ENCODE measurements around the gene PROKR1.
"Not testable (repeated sequence)": the region's sequence is repeated elsewhere in the genome, so short reads cannot be mapped to it uniquely, and the experiment has no call there.

The PROKR1 gene

DNA sequence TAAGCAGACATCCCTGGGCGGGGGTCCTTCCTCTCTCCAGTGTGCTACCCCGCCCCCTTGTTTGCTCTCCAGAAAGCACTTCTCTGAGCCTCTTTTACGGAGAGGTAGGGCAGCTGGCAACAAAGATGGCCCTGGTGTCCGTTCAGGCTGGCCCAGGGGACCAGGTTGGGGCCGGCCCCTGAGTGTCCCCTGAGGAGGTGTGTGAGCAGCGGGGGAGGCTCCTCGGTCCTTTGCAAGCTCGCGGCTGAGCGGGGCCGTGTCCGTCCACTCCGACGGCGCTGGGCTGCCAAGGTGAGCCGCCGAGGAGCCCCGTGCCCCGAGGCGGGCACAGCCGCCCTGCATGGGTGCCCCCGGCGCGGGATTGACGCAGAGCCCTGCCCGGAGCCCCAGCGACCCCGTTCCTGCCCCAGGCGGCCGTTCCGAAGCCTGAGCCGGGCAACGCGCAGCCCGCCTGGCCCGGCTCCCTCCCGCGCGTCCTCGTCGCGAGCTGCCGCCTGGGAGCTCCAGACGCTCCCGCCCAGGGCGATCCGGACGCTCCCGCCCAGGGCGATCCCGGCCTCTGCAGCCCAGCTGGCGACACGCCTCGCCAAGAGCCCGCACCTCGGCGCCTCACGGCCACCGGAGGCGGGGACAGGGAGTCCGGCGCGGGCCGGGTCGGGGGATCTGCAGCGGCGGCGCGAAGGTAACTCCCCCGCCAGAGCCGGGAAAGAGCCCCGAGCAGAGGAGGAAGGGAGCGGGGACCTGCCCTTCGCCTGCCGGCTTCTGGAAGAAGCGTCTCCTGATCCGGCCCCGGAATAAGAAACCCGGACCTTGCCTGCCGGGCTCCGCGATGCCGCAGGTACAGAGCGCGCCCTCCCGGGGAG lies at the start of gene PROKR1:
PROKR1 (plus strand) TSS at position 569 of the 863 bp plus-strand sequence. CDS start 2,243 bp downstream, outside the sequence.
- DNase-seq (ENCODE audit: low read depth in 2 of 2, low spot score in 1 of 2), result no peak

DNA sequence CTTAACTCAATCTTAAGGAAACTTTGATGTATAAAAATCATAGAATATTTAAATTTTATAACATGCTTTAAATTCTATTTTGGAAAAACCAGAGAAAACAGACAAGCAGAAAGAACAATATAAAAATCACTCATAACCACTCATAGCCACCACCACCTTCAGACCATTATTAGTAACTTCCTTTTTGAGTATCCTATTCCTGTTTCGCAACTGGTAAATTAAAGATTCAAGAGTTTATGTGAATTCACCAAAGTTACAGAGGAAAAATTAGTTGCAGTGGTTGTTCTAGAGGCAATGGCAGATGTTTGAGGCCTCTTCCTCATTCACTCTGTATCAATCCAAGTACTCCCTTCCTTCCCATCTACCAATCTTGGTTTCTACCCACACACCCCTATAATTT lies 49.3 kb upstream of the PROKR1 start:
- DNase-seq (ENCODE audit: low read depth in 2 of 2, low spot score in 1 of 2), result no peak

DNA sequence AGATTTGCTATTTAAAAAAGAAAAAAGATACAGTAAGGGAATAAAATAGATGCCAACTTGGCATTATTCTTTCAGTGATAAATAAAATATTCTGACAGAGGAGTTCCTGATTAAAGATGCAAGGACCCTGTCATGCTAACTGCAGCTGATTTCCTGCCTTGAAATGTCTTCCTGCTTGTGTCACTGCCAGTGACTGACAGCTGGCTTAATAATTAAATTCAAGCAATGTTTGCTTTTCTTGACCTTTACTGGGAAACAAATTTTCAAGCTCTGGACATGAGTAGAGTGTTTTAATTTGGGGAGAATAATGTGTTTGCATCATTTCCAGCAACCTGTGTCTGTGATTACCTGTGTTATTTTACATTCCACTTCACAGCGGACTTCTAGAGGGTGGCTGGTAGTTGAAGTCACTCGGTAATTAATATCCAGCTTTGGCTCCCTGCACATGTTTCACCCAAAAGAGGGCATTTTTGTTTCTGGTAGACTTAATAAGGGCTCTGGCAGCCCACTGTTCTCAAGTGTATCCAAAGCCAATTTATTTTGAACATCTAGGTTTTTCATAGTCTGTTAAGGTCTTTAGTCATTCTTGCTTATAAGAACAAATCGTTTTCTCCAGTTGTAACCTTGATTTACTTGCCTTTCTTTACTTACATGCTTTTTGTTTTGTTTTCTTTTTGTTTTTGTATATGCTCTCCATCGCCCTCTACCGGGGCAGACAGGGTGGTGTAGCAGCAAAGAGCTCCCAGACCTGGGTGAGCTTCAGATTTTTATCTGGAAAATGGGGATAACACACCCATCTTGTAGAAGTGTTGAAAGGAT lies 48.5 kb upstream of the PROKR1 start:
- DNase-seq (ENCODE audit: low read depth in 2 of 2, low spot score in 1 of 2), result peak in 1 of 2 donors; percentile 2

DNA sequence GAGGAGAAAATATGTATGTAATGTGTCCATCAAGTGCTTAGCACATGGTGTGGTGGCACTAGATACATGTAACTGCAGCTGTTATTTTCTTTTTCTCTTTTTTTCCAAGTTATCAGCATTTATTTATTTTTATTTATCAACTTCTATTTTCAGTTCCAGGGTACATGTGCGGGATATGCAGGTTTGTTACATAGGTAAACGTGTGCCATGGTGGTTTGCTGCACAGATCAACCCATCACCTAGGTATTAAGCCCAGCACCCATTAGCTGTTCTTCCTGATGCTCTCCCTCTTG lies 47.9 kb upstream of the PROKR1 start:
- DNase-seq (ENCODE audit: low read depth in 2 of 2, low spot score in 1 of 2), result not testable (repeated sequence)

DNA sequence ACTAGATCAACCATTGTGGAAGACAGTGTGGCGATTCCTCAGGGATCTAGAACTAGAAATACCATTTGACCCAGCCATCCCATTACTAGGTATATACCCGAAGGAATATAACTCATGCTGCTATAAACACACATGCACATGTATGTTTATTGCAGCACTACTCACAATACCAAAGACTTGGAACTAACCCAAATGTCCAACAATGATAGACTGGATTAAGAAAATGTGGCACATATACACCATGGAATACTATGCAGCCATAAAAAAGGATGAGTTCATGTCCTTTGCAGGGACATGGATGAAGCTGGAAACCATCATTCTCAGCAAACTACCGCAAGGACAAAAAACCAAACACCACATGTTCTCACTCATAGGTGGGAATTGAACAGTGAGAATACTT lies 42.9 kb upstream of the PROKR1 start:
- not testable (repeated sequence) for DNase-seq (ENCODE audit: low read depth in 2 of 2, low spot score in 1 of 2)

DNA sequence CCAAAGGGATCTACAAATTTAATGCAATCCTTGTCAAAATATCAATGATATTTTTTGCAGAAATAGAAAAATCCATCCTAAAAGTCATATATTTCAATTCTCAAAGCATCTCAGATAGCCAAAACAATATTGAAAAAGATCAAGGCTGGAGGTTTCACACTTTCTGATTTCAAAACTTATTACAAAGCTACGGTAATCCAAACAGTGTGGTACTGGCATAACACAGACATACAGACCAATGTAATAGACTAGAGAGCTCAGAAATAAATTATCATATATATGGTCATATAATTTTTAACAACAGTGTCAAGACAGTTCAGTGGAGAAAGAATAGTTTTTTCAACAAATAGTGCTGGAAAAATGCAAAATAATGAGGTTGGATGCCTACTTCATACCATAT lies 40.3 kb upstream of the PROKR1 start:
- DNase-seq (ENCODE audit: low read depth in 2 of 2, low spot score in 1 of 2), result no peak

DNA sequence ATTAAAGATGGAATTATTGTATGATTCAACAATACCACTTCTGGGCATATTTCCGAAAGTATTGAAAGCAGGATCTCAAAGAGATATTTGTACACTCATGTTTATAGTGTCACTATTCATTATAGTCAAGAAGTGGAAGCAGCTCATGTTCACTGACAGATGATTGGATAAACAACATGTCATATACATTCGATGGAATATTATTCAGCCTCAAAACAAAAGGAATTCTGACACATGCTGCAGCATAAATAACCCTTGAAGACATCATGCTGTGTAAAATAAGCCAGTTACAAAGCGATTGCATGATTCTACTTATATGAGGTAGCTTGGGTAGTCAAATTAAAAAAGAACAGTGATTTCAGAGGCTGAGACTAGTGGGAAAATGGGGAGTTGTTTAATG lies 39.3 kb upstream of the PROKR1 start:
- DNase-seq (ENCODE audit: low read depth in 2 of 2, low spot score in 1 of 2), result no peak

DNA sequence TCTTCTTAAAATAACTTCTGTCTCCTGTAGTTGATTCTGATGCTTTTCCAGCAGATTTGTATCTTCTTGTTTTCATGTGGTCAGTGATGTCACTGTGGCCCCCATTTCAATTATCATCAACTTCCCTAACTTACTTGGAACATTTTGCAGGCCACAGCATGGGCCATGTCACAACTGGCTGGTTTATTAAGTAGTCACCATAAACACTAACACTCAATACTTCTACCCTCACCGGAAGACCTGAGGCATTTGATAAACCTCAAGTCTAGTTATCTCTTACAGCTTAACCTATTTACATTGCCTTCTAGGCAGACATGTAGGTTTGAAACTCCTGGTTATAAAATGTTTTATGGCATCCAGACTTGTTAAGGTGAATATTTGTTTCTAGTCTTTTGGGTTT lies 37.4 kb upstream of the PROKR1 start:
- DNase-seq (ENCODE audit: low read depth in 2 of 2, low spot score in 1 of 2), result no peak

DNA sequence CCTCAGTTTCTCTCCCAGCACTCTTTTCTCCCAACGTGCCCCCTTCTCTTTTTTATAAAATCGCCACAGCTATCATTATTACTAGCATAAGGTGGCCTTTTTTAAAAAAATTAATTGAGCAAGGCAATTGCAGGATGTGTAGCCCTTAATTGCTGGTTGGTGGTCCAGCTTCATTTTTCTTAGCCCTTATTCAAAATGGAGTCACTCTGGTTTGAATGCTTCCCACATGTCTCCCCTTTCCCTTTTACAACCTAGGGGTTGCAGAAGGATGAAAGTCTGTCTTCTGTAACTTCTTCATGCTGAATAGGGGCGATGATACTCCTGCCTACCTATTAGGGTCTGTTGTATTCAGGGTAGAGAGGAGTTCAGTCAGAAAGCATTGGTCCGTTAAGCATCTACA lies 36.6 kb upstream of the PROKR1 start:
- DNase-seq (ENCODE audit: low read depth in 2 of 2, low spot score in 1 of 2), result no peak

DNA sequence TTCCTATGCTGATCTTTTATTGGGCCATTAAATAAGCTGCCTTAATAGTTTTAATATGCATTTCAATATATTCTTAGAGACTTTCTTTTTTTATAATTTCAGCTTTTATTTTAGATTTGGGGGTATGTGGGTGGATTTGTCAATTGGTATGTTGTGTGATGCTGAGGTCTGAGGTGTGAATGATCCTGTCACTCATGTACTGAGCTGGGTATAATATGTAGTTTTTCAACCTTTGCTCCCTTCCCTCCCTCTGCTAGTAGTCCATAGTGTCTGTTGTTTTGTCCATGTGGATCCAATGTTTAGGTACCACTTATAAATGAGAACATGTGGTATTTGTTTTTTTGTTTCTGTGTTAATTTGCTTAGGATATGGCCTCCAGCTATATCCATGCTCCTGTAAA lies 35.5 kb upstream of the PROKR1 start:
- DNase-seq (ENCODE audit: low read depth in 2 of 2, low spot score in 1 of 2), result no peak

DNA sequence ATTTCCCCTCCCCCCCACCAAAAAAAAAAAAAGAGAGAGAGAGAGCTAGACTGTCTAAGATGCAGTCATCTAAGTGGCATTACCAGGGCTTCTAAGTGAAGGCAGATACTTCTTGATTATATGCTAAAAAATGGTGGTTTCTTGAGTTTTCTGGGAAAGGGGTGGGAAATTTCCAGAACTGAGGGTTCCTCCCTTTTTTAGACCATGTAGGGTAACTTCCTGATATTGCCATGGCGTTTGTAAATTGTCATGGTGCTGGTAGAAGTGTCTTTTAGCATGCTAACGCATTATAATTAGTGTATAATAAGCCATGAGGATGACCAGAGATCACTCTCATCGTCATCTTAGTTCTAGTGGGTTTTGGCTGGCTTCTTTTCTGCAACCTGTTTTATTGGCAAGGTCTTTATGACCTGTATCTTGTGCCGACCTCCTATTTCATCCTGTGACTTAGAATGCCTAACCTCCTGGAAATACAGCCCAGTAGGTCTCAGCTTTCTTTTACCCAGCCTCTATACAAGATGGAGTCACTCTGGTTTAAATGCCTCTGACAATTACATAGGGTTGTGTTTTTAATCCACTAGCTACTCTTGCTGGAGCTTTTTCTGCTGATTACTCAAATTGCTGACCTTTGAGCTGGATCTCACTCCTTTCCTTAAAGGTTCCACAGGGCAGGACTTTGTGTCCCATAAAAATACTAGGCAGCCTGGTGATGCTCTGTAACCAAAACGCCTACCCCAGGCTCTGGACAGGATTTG lies 30.4 kb upstream of the PROKR1 start:
- DNase-seq (ENCODE audit: low read depth in 2 of 2, low spot score in 1 of 2), result no peak

DNA sequence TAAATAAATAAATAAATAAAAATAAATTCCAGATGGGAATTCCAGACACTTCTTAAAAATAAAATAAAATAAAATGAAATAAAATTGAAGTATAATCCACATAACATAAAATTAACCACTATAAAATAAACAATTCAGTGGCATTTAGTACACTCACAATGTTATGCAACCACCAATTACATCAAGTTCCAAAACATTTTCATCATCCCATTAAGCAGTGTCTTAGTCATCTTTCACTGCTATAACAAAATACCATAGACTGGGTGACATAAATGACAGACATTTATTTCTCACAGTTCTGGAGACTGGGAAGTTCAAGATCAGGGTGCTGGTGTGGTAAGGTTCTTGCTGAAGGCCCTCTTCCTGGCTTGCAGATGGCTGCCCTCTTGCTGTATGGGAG lies 22.6 kb upstream of the PROKR1 start:
- no peak for DNase-seq (ENCODE audit: low read depth in 2 of 2, low spot score in 1 of 2)

DNA sequence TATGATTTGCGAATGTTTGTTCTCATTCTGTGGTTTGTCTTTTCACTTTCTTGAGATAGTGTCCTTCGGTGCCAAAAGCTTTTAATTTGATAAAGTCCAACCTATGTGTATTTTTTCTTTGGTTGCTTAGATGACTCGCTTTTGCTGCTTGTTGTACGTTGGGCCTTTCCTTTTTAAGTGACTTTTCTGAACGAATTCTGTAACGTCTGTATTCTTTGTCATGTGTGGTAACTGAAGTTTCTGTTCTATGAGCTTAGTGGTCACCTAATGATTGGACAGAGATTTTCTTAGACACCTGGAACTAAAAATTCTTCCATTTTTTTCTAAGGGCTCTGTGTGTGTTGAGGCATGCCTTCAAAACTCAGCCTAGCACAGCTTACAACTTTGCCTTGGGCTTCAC lies 19.6 kb upstream of the PROKR1 start:
- DNase-seq (ENCODE audit: low read depth in 2 of 2, low spot score in 1 of 2), result no peak

DNA sequence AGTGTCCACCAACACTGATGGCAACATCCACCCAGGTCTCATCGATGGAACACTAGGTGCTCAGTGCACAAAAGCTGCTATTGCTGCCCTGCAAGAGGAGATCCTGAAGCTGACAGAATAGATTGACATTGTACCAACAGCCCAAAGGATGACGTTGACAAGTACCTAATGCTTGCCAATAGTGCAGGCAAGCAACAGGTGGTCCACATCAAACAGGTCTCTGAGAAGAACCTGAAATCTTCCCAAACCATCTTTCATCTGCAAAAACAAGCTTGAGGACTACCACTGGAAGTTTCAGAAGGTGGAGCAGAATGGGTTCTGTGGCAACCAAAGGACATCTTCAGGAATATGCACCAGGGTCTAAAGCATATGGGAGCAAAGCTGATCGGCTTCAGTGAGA lies 15.8 kb upstream of the PROKR1 start:
- DNase-seq (ENCODE audit: low read depth in 2 of 2, low spot score in 1 of 2), result no peak

DNA sequence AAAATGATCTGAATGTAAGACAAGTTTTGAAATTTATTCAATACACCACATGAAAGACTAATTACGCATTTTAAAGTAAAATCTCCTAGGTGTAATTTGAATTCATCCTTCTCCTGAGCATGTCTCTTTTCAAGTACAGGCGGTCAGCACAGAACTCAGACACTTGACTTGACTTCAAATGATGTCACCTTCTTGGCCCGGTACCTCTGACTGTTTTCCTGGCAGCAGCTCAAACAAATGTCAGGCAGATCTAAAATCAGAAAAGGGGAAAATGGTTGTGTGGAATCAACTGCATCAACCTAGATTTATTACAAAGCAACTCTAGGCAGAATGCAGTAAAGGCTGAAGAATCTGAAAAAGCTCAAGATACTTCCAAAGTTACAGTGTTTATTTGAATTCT lies 11.4 kb upstream of the PROKR1 start:
- no peak for DNase-seq (ENCODE audit: low read depth in 2 of 2, low spot score in 1 of 2)

DNA sequence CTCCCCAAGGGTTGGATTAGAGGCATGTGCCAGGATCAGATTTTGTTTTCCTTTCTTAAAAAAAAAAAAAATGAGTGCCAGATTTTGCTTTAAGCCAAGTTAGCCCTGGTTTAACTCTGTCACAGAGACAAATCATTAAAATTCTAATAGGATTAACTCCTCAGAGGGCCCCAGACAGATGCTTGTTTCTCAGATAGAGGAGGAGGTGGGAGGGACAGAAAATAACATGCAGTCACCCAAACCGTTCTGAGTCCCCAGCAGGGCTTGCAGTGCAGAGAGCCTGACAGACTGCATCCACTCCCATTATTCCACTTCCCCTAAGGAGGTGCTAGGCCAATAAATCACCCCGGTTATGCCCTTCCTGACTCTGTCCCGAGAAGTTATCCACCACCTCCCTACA lies 6.3 kb upstream of the PROKR1 start:
- DNase-seq (ENCODE audit: low read depth in 2 of 2, low spot score in 1 of 2), result no peak

DNA sequence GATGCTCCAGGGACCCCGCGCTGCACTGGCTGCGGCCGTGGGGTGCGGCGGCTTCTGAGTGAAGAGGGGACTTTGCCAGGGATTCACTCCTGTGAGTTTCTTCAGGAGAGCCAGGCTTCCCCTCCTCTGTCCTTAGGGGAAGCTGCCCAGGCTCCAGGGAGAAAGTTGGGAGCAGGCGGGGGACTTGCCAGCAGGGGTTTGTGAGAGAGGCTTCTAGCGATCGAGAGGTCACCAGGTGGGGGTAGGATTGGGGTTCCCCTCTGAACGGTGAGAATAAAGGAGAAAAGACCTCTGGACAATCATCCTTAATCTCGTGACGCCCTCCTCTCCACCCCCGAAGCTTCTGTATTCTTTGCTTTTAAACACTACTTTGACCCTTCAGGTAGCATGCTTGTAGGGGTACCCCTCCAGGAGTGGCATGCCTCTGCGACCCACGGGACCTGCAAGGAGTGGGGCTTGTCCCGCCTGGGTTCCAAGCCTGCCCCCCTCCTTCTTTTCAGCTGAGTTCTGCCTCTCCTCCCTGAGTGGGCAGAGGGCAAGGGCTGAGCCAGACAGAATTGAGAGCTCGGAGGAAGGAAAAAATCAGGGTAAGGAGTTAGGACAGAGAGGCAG lies 601 bp downstream of the PROKR1 start:
- DNase-seq (ENCODE audit: low read depth in 2 of 2, low spot score in 1 of 2), result no peak

DNA sequence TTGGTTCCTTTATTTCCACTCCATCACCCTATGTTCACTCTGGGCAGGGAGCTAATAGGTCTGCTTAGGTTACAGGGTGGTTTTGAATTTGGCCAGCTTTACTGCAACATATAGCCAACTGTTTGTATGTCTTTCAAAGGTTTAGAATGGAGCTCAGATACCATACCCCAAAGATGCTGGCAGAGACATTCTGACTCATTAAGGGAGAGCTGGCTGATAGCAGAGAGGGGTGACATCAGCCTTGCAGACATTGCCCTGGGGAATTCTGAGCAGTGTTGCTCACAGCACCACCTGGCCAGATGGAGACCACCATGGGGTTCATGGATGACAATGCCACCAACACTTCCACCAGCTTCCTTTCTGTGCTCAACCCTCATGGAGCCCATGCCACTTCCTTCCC lies 2.1 kb downstream of the PROKR1 start:
- no peak for DNase-seq (ENCODE audit: low read depth in 2 of 2, low spot score in 1 of 2)

DNA sequence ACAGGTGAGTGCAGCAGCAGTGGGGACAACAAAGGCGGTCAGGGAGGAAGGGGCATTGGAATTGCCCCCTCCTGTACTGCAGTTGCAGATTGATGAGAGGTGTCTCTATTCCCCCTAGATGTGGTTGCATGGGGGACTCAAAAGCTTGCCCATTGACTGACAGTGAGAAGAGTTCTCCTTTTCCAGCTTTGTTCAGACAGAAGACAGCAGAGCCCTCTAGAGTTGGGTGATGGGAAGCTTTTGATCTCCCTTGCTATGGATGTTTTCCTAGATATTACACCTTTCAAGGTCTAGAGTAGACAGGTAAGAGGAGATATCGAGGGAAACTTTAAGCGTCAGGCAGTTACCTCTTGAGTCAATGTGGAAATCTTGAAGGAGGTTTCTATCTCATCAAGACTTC lies 2.9 kb downstream of the PROKR1 start:
- no peak for DNase-seq (ENCODE audit: low read depth in 2 of 2, low spot score in 1 of 2)

DNA sequence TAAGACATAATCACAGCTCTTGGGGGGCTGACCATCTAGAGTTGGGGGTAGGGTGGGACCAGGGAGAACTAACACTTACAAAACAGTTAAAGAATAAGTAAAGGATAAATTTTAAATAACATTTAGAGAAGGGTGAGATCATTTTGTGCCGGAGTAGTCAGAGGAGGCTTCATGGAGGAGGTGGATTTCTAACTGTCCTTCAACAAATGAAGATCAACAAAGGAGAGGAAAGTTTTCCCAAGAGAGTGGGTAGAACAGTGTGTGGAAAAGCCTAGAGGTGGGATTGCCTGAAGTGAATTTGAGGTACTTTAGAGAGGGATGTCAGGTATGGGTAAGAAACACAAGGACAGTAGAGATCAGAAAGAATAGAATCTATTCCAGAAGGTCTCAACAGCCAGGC lies 7.3 kb downstream of the PROKR1 start:
- no peak for DNase-seq (ENCODE audit: low read depth in 2 of 2, low spot score in 1 of 2)

DNA sequence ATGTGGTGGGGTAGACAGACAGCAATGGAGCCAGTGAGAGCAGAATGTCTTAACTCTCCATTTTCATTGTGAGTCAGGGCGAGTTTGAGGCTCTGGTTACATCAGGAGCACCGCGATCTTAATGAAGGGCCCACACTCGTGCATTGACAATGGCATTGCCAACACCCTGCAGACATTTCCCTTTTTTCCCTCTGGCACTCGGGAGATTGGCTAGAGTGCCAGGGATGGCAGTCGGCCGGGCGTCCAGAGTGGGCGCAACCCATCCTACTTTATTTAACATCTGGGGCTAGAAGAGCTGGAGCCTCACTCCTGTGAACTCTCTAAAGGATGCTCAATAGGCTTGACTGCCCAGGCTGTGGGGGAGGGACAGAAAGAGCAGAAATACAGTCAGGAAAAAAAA lies 9.7 kb downstream of the PROKR1 start:
- DNase-seq (ENCODE audit: low read depth in 2 of 2, low spot score in 1 of 2), result no peak
